T-helper 1 cell treated with Interleukin-12 subunit alpha and Interleukin-12 subunit beta and Interleukin-4 antibody, amounts not matched to agents 30 μg/mL and 1 μg/mL, for 36 hours (primary cell): Measurements from ENCODE around the gene SLC22A13.

ENCODE experiments used
- H3K27ac Mint-ChIP-seq: one replicate; pipeline ENCODE4 v1.8.0; 2021; ENCODE audit warnings: mild to moderate bottlenecking, mixed read lengths
- H3K27me3 Mint-ChIP-seq: one replicate; pipeline ENCODE4 v1.8.0; 2021; ENCODE audit warnings: low read depth, mixed read lengths
- H3K36me3 Mint-ChIP-seq: one replicate; pipeline ENCODE4 v1.8.0; 2021; ENCODE audit warnings: low read depth, mixed read lengths
- H3K4me1 Mint-ChIP-seq: one replicate; pipeline ENCODE4 v1.8.0; 2021; ENCODE audit warnings: low read depth, mixed read lengths
- H3K4me3 Mint-ChIP-seq: one replicate; pipeline ENCODE4 v1.8.0; 2021; ENCODE audit warnings: mild to moderate bottlenecking, moderate library complexity, mixed read lengths
- H3K9me3 Mint-ChIP-seq: one replicate; pipeline ENCODE4 v1.8.0; 2021; ENCODE audit warnings: mixed read lengths

Gene SLC22A13

DNA sequence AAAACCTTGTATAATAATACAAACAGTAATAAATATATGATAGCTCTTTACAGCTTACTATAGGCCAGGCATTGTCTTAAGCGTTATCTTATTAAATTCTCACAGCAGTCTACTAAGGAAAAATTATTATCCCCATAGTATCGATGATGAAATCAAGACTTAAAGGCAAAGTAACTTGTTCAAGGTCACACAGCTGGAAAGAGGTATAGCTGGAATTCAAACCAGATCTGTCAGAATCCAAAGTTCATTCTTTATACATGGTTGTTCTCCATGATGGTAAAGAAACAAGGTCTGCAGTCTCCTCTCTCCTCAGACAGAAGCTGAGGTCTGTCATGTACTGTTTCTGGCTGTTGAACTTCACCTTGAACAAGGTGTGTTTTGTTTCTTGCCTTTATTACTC, 15.4 kb upstream of the SLC22A13 start:
- no peaks in the 10 kb centered on the region for H3K27me3 Mint-ChIP-seq
- peaks cover 61% of the 10 kb centered on the region for H3K36me3 Mint-ChIP-seq
- peaks cover 8% of the 10 kb centered on the region for H3K4me1 Mint-ChIP-seq
- H3K27ac Mint-ChIP-seq, result no peak overlapping the region
- no peak overlapping the region for H3K4me3 Mint-ChIP-seq
- no peaks in the 10 kb centered on the region for H3K9me3 Mint-ChIP-seq

DNA sequence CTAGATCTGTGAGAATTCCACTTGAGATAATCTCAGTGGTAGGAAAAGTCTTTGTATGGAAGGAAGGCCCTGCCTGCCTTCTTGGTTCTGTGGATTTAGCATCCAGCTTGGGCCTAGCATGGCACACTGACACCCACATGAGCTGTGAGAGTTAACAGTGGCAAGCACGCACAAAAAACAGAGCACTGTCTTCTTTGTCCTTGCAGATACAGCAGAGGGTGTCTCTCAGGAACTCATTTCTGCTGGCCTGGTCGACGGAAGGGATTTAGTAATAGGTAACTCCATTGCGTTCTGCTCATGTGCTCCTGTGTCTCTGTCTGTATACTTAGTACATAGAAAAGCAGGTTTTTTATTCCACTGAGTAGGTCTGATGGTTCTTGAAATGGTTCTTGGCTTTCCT, 14.4 kb upstream of the SLC22A13 start:
- H3K4me3 Mint-ChIP-seq, result no peak overlapping the region
- H3K27me3 Mint-ChIP-seq, result no peaks in the 10 kb centered on the region
- no peaks in the 10 kb centered on the region for H3K9me3 Mint-ChIP-seq
- H3K36me3 Mint-ChIP-seq, result peaks cover 67% of the 10 kb centered on the region
- no peak overlapping the region for H3K27ac Mint-ChIP-seq
- H3K4me1 Mint-ChIP-seq, result peaks cover 12% of the 10 kb centered on the region

DNA sequence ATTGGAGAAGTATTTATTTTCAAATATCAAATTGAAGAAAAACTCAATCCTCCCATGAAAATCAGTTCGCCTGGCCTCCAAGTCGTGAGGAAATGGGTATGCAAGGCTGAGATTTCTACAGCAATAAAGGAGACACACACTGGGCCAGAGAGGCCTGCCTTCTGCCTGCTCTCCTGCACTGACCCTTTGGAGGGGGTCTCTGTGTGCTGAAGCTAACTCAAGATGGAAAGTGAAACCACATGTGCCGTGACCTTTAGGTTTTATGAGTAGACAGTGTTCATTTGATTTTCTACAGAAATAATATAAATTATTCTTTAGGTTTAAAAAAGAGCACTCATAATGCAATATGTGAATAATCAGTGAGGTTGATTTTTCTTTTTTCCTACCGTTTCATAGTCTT, 11.9 kb upstream of the SLC22A13 start:
- Mint-ChIP-seq H3K27ac (no peak overlapping the region), H3K4me1 (peaks cover 19% of the 10 kb centered on the region), H3K9me3 (no peaks in the 10 kb centered on the region), H3K27me3 (no peaks in the 10 kb centered on the region), H3K36me3 (peaks cover 65% of the 10 kb centered on the region), H3K4me3 (no peak overlapping the region)

DNA sequence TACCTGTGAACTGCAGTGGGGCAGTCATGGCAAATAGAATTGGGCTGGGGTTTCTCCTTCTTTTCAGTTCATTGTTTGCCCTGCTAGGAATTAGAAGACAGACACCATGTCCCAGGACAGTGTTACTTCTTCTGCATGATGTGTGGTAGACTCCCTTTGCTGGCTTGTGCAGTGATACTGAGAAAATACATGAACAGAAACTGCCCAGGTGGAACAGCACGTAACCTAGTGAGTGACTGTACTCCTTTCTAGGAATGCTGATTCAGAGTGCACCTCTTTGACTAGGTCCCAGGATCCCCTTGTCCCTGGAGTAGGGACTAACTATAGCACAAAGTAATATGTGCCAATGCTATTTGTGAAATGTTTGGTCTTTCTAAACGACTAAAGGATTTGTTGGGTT, 10.7 kb upstream of the SLC22A13 start:
- H3K36me3 Mint-ChIP-seq, result peaks cover 58% of the 10 kb centered on the region
- H3K9me3 Mint-ChIP-seq, result no peaks in the 10 kb centered on the region
- H3K4me1 Mint-ChIP-seq, result peaks cover 19% of the 10 kb centered on the region
- no peaks in the 10 kb centered on the region for H3K27me3 Mint-ChIP-seq
- no peak overlapping the region for H3K4me3 Mint-ChIP-seq
- H3K27ac Mint-ChIP-seq, result no peak overlapping the region

DNA sequence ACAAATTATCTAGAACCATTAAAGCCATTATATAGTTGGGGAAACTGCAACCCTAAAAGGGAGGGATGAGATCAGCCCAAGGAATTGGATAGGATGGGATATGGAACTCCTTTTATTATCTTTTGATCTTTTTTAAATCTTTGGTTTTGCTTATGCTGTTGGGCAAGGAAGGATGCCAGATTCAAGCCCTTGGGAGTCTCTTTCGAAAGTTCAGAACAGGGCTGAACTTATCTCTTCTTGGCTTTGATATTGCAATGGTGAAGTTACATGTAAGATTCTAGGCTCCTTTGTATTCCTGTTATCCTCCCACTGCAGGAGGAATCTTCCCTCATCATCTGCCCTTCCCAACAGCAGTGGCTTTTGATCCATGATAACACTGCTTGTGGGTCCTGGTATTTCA, 10.0 kb upstream of the SLC22A13 start:
- peaks cover 24% of the 10 kb centered on the region for H3K4me1 Mint-ChIP-seq
- H3K27me3 Mint-ChIP-seq, result no peaks in the 10 kb centered on the region
- H3K36me3 Mint-ChIP-seq, result peaks cover 57% of the 10 kb centered on the region
- H3K9me3 Mint-ChIP-seq, result no peaks in the 10 kb centered on the region
- H3K4me3 Mint-ChIP-seq, result no peak overlapping the region
- H3K27ac Mint-ChIP-seq, result no peak overlapping the region

DNA sequence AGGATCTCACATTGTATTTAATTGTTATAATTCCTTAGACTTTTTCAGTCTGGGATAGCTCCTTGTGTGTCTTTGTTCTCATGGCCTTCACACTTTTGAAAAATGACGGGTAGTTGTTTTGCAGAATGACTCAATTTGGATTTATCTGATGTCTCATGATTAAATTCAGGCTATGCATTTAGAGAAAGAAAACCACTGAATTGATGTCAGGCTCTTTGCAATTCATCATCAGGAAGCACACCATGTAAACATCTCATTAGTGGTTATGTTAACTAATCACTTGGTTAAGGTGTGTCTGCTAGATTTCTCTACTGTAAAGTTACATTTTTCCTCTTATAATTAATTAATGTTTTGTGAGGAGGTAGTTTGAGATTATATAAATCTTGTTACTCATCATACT, 8.0 kb upstream of the SLC22A13 start:
- Mint-ChIP-seq H3K27ac (no peak overlapping the region), H3K36me3 (peaks cover 45% of the 10 kb centered on the region), H3K4me3 (no peak overlapping the region), H3K4me1 (peaks cover 24% of the 10 kb centered on the region), H3K27me3 (no peaks in the 10 kb centered on the region), H3K9me3 (no peaks in the 10 kb centered on the region)

DNA sequence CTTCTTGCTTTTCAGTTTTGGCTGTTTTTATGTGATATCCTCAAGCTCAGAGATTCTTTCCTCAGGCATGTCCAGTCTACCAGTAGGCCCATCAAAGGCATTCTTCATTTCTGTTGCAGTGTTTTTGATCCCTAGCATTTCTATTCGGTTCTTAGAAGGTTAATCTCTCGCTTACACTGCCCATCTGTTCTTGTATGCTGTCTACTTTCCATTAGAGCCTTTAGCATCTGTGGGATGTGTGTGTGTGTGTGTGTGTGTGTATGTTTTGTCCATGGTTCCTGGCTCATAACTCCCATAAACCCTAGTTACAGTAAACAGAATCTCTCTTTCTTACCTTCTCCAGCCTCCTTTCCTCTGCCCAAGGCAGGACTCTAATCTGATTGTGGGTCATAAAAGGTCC, 5.1 kb upstream of the SLC22A13 start:
- Mint-ChIP-seq H3K27me3 (no peaks in the 10 kb centered on the region), H3K36me3 (peaks cover 19% of the 10 kb centered on the region), H3K4me1 (peaks cover 19% of the 10 kb centered on the region), H3K9me3 (no peaks in the 10 kb centered on the region), H3K4me3 (no peak overlapping the region), H3K27ac (no peak overlapping the region)

DNA sequence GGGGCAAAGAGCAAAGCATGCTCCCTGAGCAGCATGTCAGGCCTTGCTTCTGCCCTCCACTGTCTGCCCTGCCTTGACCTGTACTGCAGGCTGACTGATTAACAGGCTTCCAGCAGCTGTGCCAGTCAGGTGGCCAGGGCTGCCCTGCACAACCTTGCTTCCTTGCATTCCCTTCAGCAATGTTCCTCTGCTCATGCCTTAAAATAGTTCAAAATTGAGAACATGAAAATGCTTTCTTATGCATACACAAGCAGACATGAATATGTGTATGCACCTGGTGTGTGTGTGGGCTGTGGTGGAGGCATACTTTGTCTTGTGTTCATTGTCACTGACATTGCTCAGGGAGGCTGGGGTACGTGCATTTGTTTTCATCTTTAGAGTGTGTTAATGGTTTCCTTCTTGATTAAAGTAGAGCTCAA, 1.2 kb upstream of the SLC22A13 start:
- H3K27ac Mint-ChIP-seq, result no peak overlapping the region
- peaks cover 22% of the 10 kb centered on the region for H3K4me1 Mint-ChIP-seq
- no peak overlapping the region for H3K4me3 Mint-ChIP-seq
- no peaks in the 10 kb centered on the region for H3K27me3 Mint-ChIP-seq
- H3K36me3 Mint-ChIP-seq, result peaks cover 2% of the 10 kb centered on the region
- H3K9me3 Mint-ChIP-seq, result no peaks in the 10 kb centered on the region

DNA sequence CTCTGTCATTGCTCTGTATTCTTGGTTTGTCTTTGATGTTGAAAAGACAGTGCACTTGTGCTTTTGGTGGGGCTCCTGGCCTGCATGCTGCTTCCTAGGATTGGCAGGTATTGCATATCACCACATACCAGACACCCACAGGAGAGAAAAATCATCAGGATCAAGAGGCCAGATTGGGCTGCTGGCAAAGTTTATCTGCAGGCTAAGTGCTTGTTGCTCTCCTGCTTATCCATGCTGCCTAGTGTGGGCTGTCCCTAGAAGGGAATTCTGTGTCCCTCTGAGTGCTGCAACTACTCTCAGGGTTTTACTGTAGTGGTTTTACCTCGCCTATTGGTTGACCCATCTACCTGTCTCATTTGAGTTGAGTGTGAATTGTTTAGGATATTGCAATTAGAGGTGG, 833 bp upstream of the SLC22A13 start:
- no peak overlapping the region for H3K4me3 Mint-ChIP-seq
- no peaks in the 10 kb centered on the region for H3K27me3 Mint-ChIP-seq
- H3K9me3 Mint-ChIP-seq, result no peaks in the 10 kb centered on the region
- no peak overlapping the region for H3K27ac Mint-ChIP-seq
- peaks cover 2% of the 10 kb centered on the region for H3K36me3 Mint-ChIP-seq
- H3K4me1 Mint-ChIP-seq, result peaks cover 22% of the 10 kb centered on the region

GRCh38 chr3:38266810-38267209, 1.2 kb downstream of the SLC22A13 start:
- Mint-ChIP-seq H3K27ac (no peak overlapping the region), H3K36me3 (peaks cover 6% of the 10 kb centered on the region), H3K4me3 (no peak overlapping the region), H3K27me3 (no peaks in the 10 kb centered on the region), H3K9me3 (no peaks in the 10 kb centered on the region), H3K4me1 (peaks cover 17% of the 10 kb centered on the region)

DNA sequence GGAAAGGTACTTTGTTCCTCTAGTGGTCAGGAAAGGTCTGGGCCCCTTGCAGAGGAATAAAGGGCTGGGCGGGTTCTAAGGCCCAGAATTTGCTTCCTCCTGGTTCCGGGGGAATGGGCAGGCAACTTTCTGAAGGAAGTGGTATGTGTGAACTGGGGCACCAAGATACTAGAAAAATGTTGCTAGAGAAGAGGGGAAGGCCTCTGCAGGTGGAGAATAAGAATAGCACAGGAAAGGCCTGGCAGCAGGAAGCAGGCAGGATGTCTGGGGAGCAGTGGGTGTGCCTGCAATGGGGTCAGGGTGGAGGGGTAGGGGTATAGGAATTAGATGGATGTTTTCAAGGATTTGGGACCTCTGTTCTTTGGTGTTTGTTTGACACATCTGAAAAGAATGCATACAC, 2.0 kb downstream of the SLC22A13 start:
- Mint-ChIP-seq H3K27me3 (no peaks in the 10 kb centered on the region), H3K4me3 (no peak overlapping the region), H3K4me1 (peaks cover 17% of the 10 kb centered on the region), H3K27ac (peak overlapping the region; percentile 58), H3K36me3 (peaks cover 6% of the 10 kb centered on the region), H3K9me3 (no peaks in the 10 kb centered on the region)

- H3K9me3 Mint-ChIP-seq, result peaks cover under 1% of the 10 kb centered on the region
- H3K27ac Mint-ChIP-seq, result no peak overlapping the region
- no peaks in the 10 kb centered on the region for H3K27me3 Mint-ChIP-seq
- peaks cover 17% of the 10 kb centered on the region for H3K4me1 Mint-ChIP-seq
- H3K36me3 Mint-ChIP-seq, result peaks cover 6% of the 10 kb centered on the region
- H3K4me3 Mint-ChIP-seq, result no peak overlapping the region
Measured at GRCh38 chr3:38268087-38268486, 2.5 kb downstream of the SLC22A13 start.

DNA sequence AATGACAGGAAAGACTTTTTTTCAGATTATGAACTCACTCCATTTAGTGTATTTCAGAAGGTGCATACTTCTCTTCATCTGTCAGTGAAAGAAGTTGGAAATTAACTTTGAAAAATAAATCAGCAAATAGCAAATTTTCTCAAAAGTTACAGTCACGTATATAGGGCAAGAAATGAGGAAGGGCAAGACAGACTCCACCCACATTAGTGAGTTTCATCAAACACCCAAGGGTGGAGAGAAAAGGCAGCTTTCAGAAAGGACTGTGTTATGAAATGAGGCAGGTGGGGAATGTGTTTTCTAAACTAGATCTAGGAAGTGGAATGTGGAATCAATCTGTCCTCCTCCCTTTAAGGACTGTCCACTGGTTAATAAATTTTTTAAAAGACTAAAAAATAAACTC, 2.9 kb downstream of the SLC22A13 start:
- Mint-ChIP-seq H3K4me3 (no peak overlapping the region), H3K27me3 (no peaks in the 10 kb centered on the region), H3K4me1 (peaks cover 15% of the 10 kb centered on the region), H3K9me3 (peaks cover 4% of the 10 kb centered on the region), H3K36me3 (peaks cover 6% of the 10 kb centered on the region), H3K27ac (no peak overlapping the region)

GRCh38 chr3:38270606-38271005, 5.0 kb downstream of the SLC22A13 start:
- no peak overlapping the region for H3K27ac Mint-ChIP-seq
- H3K27me3 Mint-ChIP-seq, result no peaks in the 10 kb centered on the region

GRCh38 chr3:38271553-38271952, 5.9 kb downstream of the SLC22A13 start:
- H3K4me3 Mint-ChIP-seq, result no peak overlapping the region
- H3K36me3 Mint-ChIP-seq, result peaks cover 6% of the 10 kb centered on the region
- no peak overlapping the region for H3K27ac Mint-ChIP-seq
- H3K4me1 Mint-ChIP-seq, result peaks cover 13% of the 10 kb centered on the region
- H3K27me3 Mint-ChIP-seq, result no peaks in the 10 kb centered on the region
- H3K9me3 Mint-ChIP-seq, result peaks cover 4% of the 10 kb centered on the region

More at GRCh38 chr3:38270606-38271005, 5.0 kb downstream of the SLC22A13 start:
- Mint-ChIP-seq H3K36me3 (peaks cover 6% of the 10 kb centered on the region), H3K4me3 (no peak overlapping the region), H3K4me1 (peaks cover 13% of the 10 kb centered on the region), H3K9me3 (peaks cover 4% of the 10 kb centered on the region)
